ENCODE results near the gene PLLP.

Gene PLLP

GRCh38 chr16:57266531-57267260 lies 17.8 kb downstream of the PLLP start:
- DNase-seq (ENCODE audit: low read depth), result no peak
- TF ChIP-seq CTCF (IDR thresholded peaks at IDR 0.05; ENCODE audit: insufficient read depth, low read depth, low read length, missing control alignments), result no peak
- H3K4me3 ChIP-seq (ENCODE audit: low read length), result no peak overlapping the region

- no peak for TF ChIP-seq CTCF (IDR thresholded peaks at IDR 0.05; ENCODE audit: insufficient read depth, low read depth, low read length, missing control alignments)
- no peak overlapping the region for H3K4me3 ChIP-seq (ENCODE audit: low read length)
- DNase-seq (ENCODE audit: low read depth), result peak; percentile 50
Observed at GRCh38 chr16:57265850-57266530, 18.5 kb downstream of the PLLP start.

- peak; percentile 31 for DNase-seq (ENCODE audit: low read depth)
- TF ChIP-seq CTCF (IDR thresholded peaks at IDR 0.05; ENCODE audit: insufficient read depth, low read depth, low read length, missing control alignments), result no peak
- no peak overlapping the region for H3K4me3 ChIP-seq (ENCODE audit: low read length)
Observed at GRCh38 chr16:57264950-57265371, 19.5 kb downstream of the PLLP start.

GRCh38 chr16:57264381-57264780 lies 20.1 kb downstream of the PLLP start:
- no peak for DNase-seq (ENCODE audit: low read depth)
- H3K4me3 ChIP-seq (ENCODE audit: low read length), result no peak overlapping the region
- TF ChIP-seq CTCF (IDR thresholded peaks at IDR 0.05; ENCODE audit: insufficient read depth, low read depth, low read length, missing control alignments), result no peak

GRCh38 chr16:57263541-57264351 lies 20.7 kb downstream of the PLLP start:
- DNase-seq (ENCODE audit: low read depth), result peak; percentile 49
- no peak overlapping the region for H3K4me3 ChIP-seq (ENCODE audit: low read length)
- TF ChIP-seq CTCF (IDR thresholded peaks at IDR 0.05; ENCODE audit: insufficient read depth, low read depth, low read length, missing control alignments), result no peak

GRCh38 chr16:57262841-57263540 lies 21.5 kb downstream of the PLLP start:
- no peak for DNase-seq (ENCODE audit: low read depth)
- no peak for TF ChIP-seq CTCF (IDR thresholded peaks at IDR 0.05; ENCODE audit: insufficient read depth, low read depth, low read length, missing control alignments)
- no peak overlapping the region for H3K4me3 ChIP-seq (ENCODE audit: low read length)
